Muscle of arm (tissue), 14 donors: ENCODE data around the gene ZNF516. TPM values are rescaled to one million over a fixed set of nuclear protein-coding genes. Genes with fewer than 3 reads are reported as not detected.
A peak's percentile ranks its signal among the peaks of the same experiment; 100 is the strongest.
"Not testable (repeated sequence)": the region's sequence is repeated elsewhere in the genome, so short reads cannot be mapped to it uniquely, and the experiment has no call there.

Source experiments
- DNase-seq: peaks from one replicate; pipeline ENCODE4 v3.0.0-alpha.2; 2013
- long read RNA-seq, 11 donors: transcript quantifications; one replicate each; lab custom pipeline, GENCODE V29; 2026
- polyA plus RNA-seq, 12 donors: library from polyadenylated mRNA; unstranded; fragments of 120-200 nt; gene quantifications; one replicate each; pipeline ENCODE4 v1.2.1, GENCODE V29; 2013; ENCODE audit not compliant: insufficient read length in 12 of 12

Gene ZNF516
- polyA plus RNA-seq = 10 to 100 TPM in 11 of 12 donors, not detected in 1; 30.5 to 96.9 (median 42.7) TPM
- long read RNA-seq, donor 1, partial matches to known transcripts = 6 of 6 reads
- long read RNA-seq, donor 1, other reads (novel, unspliced or antisense) = 0 of 6 reads
- long read RNA-seq, donor 2, partial matches to known transcripts = 7 of 9 reads
- long read RNA-seq, donor 2, other reads (novel, unspliced or antisense) = 0 of 9 reads
- long read RNA-seq, donor 3 = 0 reads
- long read RNA-seq, donor 4 = 0 reads
- long read RNA-seq, donor 5, partial matches to known transcripts = 5 of 6 reads
- long read RNA-seq, donor 5, other reads (novel, unspliced or antisense) = 0 of 6 reads
- long read RNA-seq, donor 6, partial matches to known transcripts = 0 of 1 reads
- long read RNA-seq, donor 6, other reads (novel, unspliced or antisense) = 0 of 1 reads
- long read RNA-seq, donor 7 = 0 reads
- long read RNA-seq, donor 8, partial matches to known transcripts = 0 of 1 reads
- long read RNA-seq, donor 8, other reads (novel, unspliced or antisense) = 0 of 1 reads
- long read RNA-seq, donor 9, partial matches to known transcripts = 0 of 1 reads
- long read RNA-seq, donor 9, other reads (novel, unspliced or antisense) = 0 of 1 reads
- long read RNA-seq, donor 10, partial matches to known transcripts = 0 of 1 reads
- long read RNA-seq, donor 10, other reads (novel, unspliced or antisense) = 0 of 1 reads
- long read RNA-seq, donor 11, full-length matches to known transcripts = 3 of 3 reads
- long read RNA-seq, donor 11, partial matches to known transcripts = 0 of 3 reads
- long read RNA-seq, donor 11, other reads (novel, unspliced or antisense) = 0 of 3 reads

DNA sequence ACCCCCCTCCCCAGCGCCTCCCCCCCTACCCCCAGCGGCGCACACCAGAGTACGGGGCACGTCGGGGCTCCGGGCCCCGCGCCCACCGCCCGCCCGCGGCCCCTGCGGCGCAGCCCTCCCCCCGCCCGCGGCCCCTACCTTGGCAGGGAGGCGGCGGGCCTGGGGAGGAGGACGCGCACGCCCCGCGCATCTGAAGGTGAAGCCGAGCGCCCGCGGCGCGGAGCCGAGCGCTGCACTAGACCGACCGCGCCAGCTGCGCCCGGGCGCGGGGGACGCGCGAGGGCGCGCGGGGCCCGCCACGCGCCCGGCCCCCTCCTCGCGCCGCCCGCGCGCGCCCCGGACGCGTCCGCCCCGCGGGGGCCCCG lies at the start of gene ZNF516:
Gene ZNF516, minus strand, starts transcription at position 237 of the 365 bp plus-strand sequence. CDS start 52,188 bp downstream, outside the sequence.
- DNase-seq = peak; percentile 53

- DNase-seq = no peak
Observed at GRCh38 chr18:76538846-76539245, 43.8 kb upstream of the ZNF516 start.

DNA sequence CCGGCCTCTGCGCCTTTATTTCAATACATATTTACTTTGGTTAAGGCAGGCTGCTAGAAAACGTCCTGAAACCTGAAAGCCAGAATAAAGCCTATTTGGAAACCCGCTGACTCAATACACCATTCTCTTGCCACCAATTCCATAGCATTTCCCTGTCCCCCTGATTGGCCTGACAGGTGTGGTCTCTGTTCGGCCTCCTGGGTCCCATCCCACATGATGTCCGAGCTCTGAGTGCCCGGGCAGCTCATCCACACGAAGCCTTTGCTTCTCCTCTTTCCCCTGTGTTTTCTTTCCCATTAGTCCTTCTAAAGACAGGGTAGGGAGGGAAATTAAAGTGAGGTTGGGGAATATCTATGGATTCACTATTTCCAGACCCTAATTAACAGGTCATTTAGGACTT lies 42.6 kb upstream of the ZNF516 start:
- no peak for DNase-seq

DNA sequence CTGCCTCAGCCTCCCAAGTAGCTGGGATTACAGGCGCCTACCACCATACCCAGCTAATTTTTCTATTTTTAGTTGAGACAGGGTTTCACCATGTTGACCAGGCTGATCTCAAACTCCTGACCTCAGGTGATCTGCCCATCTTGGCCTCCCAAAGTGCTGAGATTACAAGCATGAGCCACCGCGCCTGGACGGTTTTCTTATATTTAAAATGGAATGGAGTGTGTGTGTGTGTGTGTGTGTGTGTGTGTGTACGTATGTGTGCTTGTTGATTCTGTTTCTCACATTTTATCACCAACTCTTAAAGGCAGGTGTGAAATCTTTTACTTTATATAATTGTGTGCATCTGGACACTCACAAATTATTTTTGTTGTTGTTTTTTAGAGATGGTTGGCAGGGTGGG lies 41.6 kb upstream of the ZNF516 start:
- DNase-seq = not testable (repeated sequence)

GRCh38 chr18:76532875-76533274 lies 37.8 kb upstream of the ZNF516 start:
- DNase-seq = no peak

GRCh38 chr18:76530846-76531245 lies 35.8 kb upstream of the ZNF516 start:
- no peak for DNase-seq

DNA sequence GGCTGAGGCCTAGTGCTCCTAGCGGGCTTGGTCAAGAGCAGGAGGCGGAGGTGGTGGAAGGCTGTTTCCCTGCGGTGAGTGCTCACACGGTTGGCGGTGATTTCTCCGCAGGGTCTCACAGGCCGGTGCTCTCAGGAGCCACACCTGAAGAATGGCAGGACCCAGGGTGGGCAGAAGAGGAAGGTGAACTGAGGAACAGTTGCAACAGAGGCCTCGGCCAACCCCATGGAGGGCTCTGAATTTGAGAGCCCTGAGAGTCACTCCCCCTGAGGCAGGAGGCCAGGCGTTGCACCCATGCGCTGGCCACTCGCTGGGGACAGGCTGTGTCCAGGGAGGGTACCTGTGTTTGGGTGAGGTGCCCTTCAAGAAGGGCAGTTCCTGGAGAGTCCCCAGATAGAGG lies 35.3 kb upstream of the ZNF516 start:
- DNase-seq = no peak

GRCh38 chr18:76529433-76529811 lies 34.4 kb upstream of the ZNF516 start:
- no peak for DNase-seq

DNA sequence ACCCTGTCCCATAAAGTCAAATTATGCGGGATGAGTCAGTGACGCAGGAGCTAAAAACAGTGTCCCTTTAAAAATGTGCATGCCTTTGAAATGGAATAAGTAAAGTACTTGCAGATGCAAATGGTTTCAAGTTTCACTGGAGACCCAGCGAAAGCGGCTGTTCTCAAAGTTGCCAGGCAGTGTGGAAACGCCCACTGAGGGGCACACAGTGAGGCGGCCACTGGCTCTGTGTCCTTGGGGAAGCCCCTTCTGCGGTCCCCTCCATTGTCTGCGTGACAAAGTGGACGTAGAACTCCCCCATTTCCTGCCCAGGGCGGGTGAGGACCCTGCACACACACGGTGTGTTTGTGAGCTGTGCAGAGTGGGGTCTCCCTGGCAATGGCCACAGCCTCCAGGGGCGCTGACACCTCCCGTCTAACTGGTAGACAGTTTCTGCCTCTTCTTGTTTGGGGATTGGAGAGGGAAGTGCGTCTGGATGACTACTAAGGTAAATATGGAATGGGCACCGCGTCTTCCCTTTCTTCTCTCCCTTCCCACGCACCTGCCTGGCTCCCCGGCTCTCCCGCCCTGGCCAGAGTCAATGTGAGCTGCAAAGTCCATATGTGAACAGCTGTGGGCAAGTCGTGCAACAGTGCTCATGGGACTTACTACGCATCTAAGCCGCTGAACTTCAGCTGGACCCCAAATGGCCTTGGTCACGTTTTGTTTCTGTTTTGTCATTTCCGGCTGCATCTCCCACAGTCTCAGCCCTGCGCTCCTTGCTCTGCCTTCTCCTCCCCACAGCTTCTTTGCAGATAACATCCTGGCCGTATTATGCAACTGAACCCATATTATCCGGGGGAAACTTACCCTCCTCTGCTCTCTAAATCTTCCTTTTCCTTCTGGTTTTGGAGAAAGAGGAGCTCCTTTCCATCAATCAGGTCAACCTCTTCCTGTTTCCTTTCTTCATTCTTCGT lies 33.7 kb upstream of the ZNF516 start:
- peak; percentile 79 for DNase-seq

DNA sequence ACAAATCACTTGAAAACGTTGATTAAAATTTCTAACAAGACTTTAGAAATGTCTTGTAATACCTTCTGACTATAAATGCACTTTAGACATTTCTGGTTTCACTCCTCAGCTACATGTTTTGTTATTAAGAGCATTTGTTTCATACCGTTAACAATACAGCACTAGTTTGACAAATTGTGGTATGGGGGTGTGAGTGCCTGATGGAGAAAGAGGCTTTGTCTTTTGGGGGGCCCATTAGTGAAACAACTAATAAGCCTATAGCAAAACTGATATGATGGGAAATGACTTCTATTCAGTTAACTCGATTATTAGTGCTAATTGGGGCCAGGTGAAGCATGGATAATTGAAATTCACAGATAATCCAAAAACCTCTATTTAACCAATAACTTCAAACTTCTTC lies 30.9 kb upstream of the ZNF516 start:
- no peak for DNase-seq

GRCh38 chr18:76524900-76525698 lies 30.1 kb upstream of the ZNF516 start:
- DNase-seq = peak; percentile 89

DNA sequence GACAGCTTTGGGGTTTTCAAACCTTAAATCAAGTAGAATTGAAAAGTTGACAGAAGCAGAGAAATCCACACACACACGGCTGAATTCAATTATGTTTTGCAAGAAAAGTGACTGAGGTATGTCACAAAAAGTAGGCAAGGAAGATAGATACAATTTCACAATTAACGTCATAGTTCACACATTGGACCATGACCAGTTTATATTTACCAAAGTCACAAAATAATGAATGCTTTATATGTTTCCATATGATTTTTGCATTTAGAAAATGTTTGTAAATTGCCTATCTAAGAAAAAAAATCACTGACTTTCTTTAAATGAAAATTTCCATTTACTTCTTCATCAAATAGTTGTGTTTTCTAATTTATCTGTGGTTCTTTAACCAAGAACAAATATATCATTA lies 29.4 kb upstream of the ZNF516 start:
- no peak for DNase-seq

DNA sequence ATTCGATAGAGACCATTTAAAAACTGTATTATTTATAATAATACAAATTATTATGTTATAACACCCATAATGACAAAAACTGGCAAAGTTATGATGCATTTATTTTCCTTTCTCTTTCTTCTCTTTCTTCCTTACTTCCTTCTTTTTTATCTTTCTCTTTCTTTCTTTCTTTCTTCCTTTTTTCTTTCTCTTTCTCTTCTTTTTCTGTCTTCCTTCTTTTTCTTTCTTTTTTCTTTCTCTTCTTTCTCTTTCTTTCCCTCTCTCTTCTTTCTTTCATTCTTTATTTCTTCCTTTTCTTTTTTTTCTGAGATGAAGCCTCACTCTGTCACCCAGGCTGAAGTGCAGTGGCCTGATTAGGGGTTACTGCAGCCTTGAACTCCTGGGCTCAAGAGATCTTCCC lies 27.5 kb upstream of the ZNF516 start:
- DNase-seq = no peak

GRCh38 chr18:76522122-76522503 lies 27.1 kb upstream of the ZNF516 start:
- DNase-seq = no peak

GRCh38 chr18:76521417-76522121 lies 26.5 kb upstream of the ZNF516 start:
- DNase-seq = no peak

DNA sequence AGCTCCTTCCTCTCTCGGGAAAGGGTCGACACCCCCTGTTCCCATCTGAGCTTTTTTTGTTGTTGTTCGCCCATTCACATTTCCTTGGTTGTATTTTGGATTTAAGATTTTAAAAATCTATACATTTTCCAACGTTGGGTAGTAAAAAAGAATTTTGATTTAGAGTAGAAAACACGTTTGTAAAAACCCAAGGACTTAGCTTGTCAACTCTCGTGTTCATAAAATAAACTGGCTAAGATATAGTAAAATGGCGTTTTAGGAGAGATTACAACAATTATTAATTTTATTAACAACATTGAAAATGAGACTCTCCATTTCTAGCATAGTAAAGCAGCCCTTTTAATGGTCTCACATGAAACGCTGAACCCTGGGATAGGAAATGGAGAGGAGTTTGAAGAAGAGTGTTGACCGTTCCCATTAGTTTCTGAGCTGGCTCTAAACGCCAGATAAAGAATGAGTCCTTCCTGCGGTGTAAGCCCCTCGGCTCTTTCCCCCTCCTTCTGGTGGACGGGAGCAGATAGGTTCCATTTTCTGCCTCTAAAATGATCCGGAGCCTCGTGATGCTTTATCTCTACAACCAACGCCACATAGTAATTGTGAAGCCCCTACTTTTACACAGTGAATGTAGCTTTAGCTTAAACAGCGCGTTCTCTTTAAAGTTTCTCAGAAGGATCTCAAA lies 24.0 kb upstream of the ZNF516 start:
- DNase-seq = peak; percentile 68

- DNase-seq = peak; percentile 67
Observed at GRCh38 chr18:76518123-76518859, 23.2 kb upstream of the ZNF516 start.

GRCh38 chr18:76515576-76515975 lies 20.5 kb upstream of the ZNF516 start:
- DNase-seq = no peak

DNA sequence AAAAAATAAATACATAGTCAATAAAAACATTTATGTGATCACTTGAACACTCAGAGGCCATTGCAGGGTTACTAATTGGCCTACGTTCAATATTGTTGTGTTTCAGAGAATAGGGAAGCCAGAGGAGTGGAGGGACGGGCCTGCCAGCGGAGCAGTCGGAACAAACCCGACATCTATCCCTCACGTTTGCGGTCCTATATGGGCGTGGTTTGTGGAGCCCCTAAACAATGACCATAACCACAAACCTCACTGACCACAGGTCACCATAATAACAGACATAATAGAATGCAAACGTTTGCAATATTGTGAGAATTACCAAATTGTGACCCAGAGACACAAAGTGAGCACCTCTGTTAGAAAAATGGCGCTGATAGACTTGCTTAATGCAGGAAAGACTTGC lies 19.5 kb upstream of the ZNF516 start:
- DNase-seq = no peak
